K562 (cell line): ENCODE data around the gene RAD50. TPM values are rescaled to one million over a fixed set of nuclear protein-coding genes. Genes with fewer than 3 reads are reported as not detected.

Source experiments
- polyA plus RNA-seq, 8 experiments: library from polyadenylated mRNA; depleted of rRNA in 4 of 8; stranded (reverse) in 5 of 8; unstranded in 3 of 8; fragments of >200 nt; fragmentation: Nextera tagmentation in 2 of 8; fragmentation: Illumina TruSeq in 1 of 8; extraction: Ambion mirVana in 2 of 8; extraction: Trizol in 1 of 8; gene quantifications; 2 replicates each; pipeline versions ENCODE4 v1.2.1 to v1.2.3, GENCODE V29; 2011 to 2014; ENCODE audit warnings: inconsistent platforms in 1 of 8, missing spikeins in 1 of 8
- total RNA-seq, 7 experiments: library from RNA; depleted of rRNA in 6 of 7; stranded (reverse); fragments of >200 nt in 6 of 7; fragmentation: Illumina TruSeq in 2 of 7; extraction: Trizol in 2 of 7; gene quantifications; 2 replicates each; pipeline versions ENCODE4 v1.2.1 to v1.2.3, GENCODE V29; 2011 to 2021; ENCODE audit warnings: low replicate concordance in 1 of 7

RAD50 gene
- total and polyA plus RNA-seq, 9 of the 15 experiments (the other 6 are each of a cell fraction or from before 2014, with no cell fraction given), result 15.3 to 74.2 (median 44.1) TPM

Other genes starting within 250 kb of the RAD50 start
Only the 7 nearest of the 8 such genes appear.
- gene SLC22A5, start 187.3 kb upstream of the RAD50 start, total RNA-seq (2014; rRNA removed), result 7.0 and 9.9 TPM in 2 replicates
- 7.3 and 8.3 TPM in 2 replicates for gene SLC22A5, start 187.3 kb upstream of the RAD50 start, total RNA-seq (2014; rRNA removed; fragmentation: Illumina TruSeq; extraction: Trizol)
- gene SLC22A5, start 187.3 kb upstream of the RAD50 start, total RNA-seq (2015; rRNA removed; fragmentation: Illumina TruSeq; extraction: Trizol), result 6.3 and 6.9 TPM in 2 replicates
- gene SLC22A5, start 187.3 kb upstream of the RAD50 start, total RNA-seq (2021), result 11.5 and 13.3 TPM in 2 replicates
- 16.6 and 18.9 TPM in 2 replicates for gene SLC22A5, start 187.3 kb upstream of the RAD50 start, polyA plus RNA-seq (2011; rRNA removed)
- gene SLC22A5, start 187.3 kb upstream of the RAD50 start, polyA plus RNA-seq (2014; fragmentation: Illumina TruSeq; extraction: Trizol), result 12.5 and 15.7 TPM in 2 replicates
- gene SLC22A5, start 187.3 kb upstream of the RAD50 start, polyA plus RNA-seq (2014; fragmentation: Nextera tagmentation; extraction: Ambion mirVana), result 1 to 10 TPM; 3.0 to 3.3 TPM
- 8.4 and 9.0 TPM in 2 replicates for gene SLC22A5, start 187.3 kb upstream of the RAD50 start, polyA plus RNA-seq (2014; rRNA removed)
- 3.0 and 4.4 TPM in 2 replicates for gene IRF1, start 66.2 kb upstream of the RAD50 start, total RNA-seq (2014; rRNA removed)
- gene IRF1, start 66.2 kb upstream of the RAD50 start, total RNA-seq (2014; rRNA removed; fragmentation: Illumina TruSeq; extraction: Trizol), result 4.4 and 6.1 TPM in 2 replicates
- 7.4 and 8.2 TPM in 2 replicates for gene IRF1, start 66.2 kb upstream of the RAD50 start, total RNA-seq (2015; rRNA removed; fragmentation: Illumina TruSeq; extraction: Trizol)
- gene IRF1, start 66.2 kb upstream of the RAD50 start, total RNA-seq (2021), result 10.6 and 12.3 TPM in 2 replicates
- 4.9 and 5.4 TPM in 2 replicates for gene IRF1, start 66.2 kb upstream of the RAD50 start, polyA plus RNA-seq (2011; rRNA removed)
- gene IRF1, start 66.2 kb upstream of the RAD50 start, polyA plus RNA-seq (2014; fragmentation: Illumina TruSeq; extraction: Trizol), result 5.3 and 7.3 TPM in 2 replicates
- gene IRF1, start 66.2 kb upstream of the RAD50 start, polyA plus RNA-seq (2014; fragmentation: Nextera tagmentation; extraction: Ambion mirVana), result 1 to 10 TPM; 1.1 to 1.3 TPM
- 5.9 and 6.0 TPM in 2 replicates for gene IRF1, start 66.2 kb upstream of the RAD50 start, polyA plus RNA-seq (2014; rRNA removed)
- gene IL5, start 13.5 kb upstream of the RAD50 start, total RNA-seq (2014; rRNA removed), result not detected in 2 replicates
- gene IL5, start 13.5 kb upstream of the RAD50 start, total RNA-seq (2014; rRNA removed; fragmentation: Illumina TruSeq; extraction: Trizol), result not detected in 2 replicates
- gene IL5, start 13.5 kb upstream of the RAD50 start, total RNA-seq (2015; rRNA removed; fragmentation: Illumina TruSeq; extraction: Trizol), result not detected in 2 replicates
- not detected in 2 replicates for gene IL5, start 13.5 kb upstream of the RAD50 start, total RNA-seq (2021)
- not detected in 2 replicates for gene IL5, start 13.5 kb upstream of the RAD50 start, polyA plus RNA-seq (2011; rRNA removed)
- not detected in 2 replicates for gene IL5, start 13.5 kb upstream of the RAD50 start, polyA plus RNA-seq (2014; fragmentation: Illumina TruSeq; extraction: Trizol)
- gene IL5, start 13.5 kb upstream of the RAD50 start, polyA plus RNA-seq (2014; fragmentation: Nextera tagmentation; extraction: Ambion mirVana), result not detected
- 0.15 and 0.44 TPM in 2 replicates for gene IL5, start 13.5 kb upstream of the RAD50 start, polyA plus RNA-seq (2014; rRNA removed)
- not detected in 2 replicates for gene IL13, start 101.2 kb downstream of the RAD50 start, total RNA-seq (2014; rRNA removed)
- not detected in 2 replicates for gene IL13, start 101.2 kb downstream of the RAD50 start, total RNA-seq (2014; rRNA removed; fragmentation: Illumina TruSeq; extraction: Trizol)
- not detected in 2 replicates for gene IL13, start 101.2 kb downstream of the RAD50 start, total RNA-seq (2015; rRNA removed; fragmentation: Illumina TruSeq; extraction: Trizol)
- gene IL13, start 101.2 kb downstream of the RAD50 start, total RNA-seq (2021), result not detected in 2 replicates
- gene IL13, start 101.2 kb downstream of the RAD50 start, polyA plus RNA-seq (2011; rRNA removed), result 0.04 TPM in 1 of 2 replicates, not detected in the other
- not detected in 2 replicates for gene IL13, start 101.2 kb downstream of the RAD50 start, polyA plus RNA-seq (2014; fragmentation: Illumina TruSeq; extraction: Trizol)
- not detected for gene IL13, start 101.2 kb downstream of the RAD50 start, polyA plus RNA-seq (2014; fragmentation: Nextera tagmentation; extraction: Ambion mirVana)
- not detected in 2 replicates for gene IL13, start 101.2 kb downstream of the RAD50 start, polyA plus RNA-seq (2014; rRNA removed)
- gene IL4, start 117.0 kb downstream of the RAD50 start, total RNA-seq (2014; rRNA removed), result not detected in 2 replicates
- gene IL4, start 117.0 kb downstream of the RAD50 start, total RNA-seq (2014; rRNA removed; fragmentation: Illumina TruSeq; extraction: Trizol), result not detected in 2 replicates
- not detected in 2 replicates for gene IL4, start 117.0 kb downstream of the RAD50 start, total RNA-seq (2015; rRNA removed; fragmentation: Illumina TruSeq; extraction: Trizol)
- not detected in 2 replicates for gene IL4, start 117.0 kb downstream of the RAD50 start, total RNA-seq (2021)
- not detected in 2 replicates for gene IL4, start 117.0 kb downstream of the RAD50 start, polyA plus RNA-seq (2011; rRNA removed)
- not detected in 2 replicates for gene IL4, start 117.0 kb downstream of the RAD50 start, polyA plus RNA-seq (2014; fragmentation: Illumina TruSeq; extraction: Trizol)
- gene IL4, start 117.0 kb downstream of the RAD50 start, polyA plus RNA-seq (2014; fragmentation: Nextera tagmentation; extraction: Ambion mirVana), result under 1 TPM; 0.22 to 0.62 TPM
- gene IL4, start 117.0 kb downstream of the RAD50 start, polyA plus RNA-seq (2014; rRNA removed), result not detected in 2 replicates
- 2.6 and 4.1 TPM in 2 replicates for gene KIF3A, start 180.6 kb downstream of the RAD50 start, total RNA-seq (2014; rRNA removed)
- 7.2 and 8.3 TPM in 2 replicates for gene KIF3A, start 180.6 kb downstream of the RAD50 start, total RNA-seq (2014; rRNA removed; fragmentation: Illumina TruSeq; extraction: Trizol)
- gene KIF3A, start 180.6 kb downstream of the RAD50 start, total RNA-seq (2015; rRNA removed; fragmentation: Illumina TruSeq; extraction: Trizol), result 7.6 and 9.4 TPM in 2 replicates
- gene KIF3A, start 180.6 kb downstream of the RAD50 start, total RNA-seq (2021), result 5.1 and 7.1 TPM in 2 replicates
- 3.5 and 5.3 TPM in 2 replicates for gene KIF3A, start 180.6 kb downstream of the RAD50 start, polyA plus RNA-seq (2011; rRNA removed)
- gene KIF3A, start 180.6 kb downstream of the RAD50 start, polyA plus RNA-seq (2014; fragmentation: Illumina TruSeq; extraction: Trizol), result 4.5 and 6.0 TPM in 2 replicates
- 1 to 10 TPM; 1.5 TPM for gene KIF3A, start 180.6 kb downstream of the RAD50 start, polyA plus RNA-seq (2014; fragmentation: Nextera tagmentation; extraction: Ambion mirVana)
- 5.4 and 7.8 TPM in 2 replicates for gene KIF3A, start 180.6 kb downstream of the RAD50 start, polyA plus RNA-seq (2014; rRNA removed)
- gene CCNI2, start 190.4 kb downstream of the RAD50 start, total RNA-seq (2014; rRNA removed), result 0.05 TPM in 1 of 2 replicates, not detected in the other
- not detected in 2 replicates for gene CCNI2, start 190.4 kb downstream of the RAD50 start, total RNA-seq (2014; rRNA removed; fragmentation: Illumina TruSeq; extraction: Trizol)
- not detected in 2 replicates for gene CCNI2, start 190.4 kb downstream of the RAD50 start, total RNA-seq (2015; rRNA removed; fragmentation: Illumina TruSeq; extraction: Trizol)
- gene CCNI2, start 190.4 kb downstream of the RAD50 start, total RNA-seq (2021), result 0.18 TPM in 1 of 2 replicates, not detected in the other
- 0.05 and 0.06 TPM in 2 replicates for gene CCNI2, start 190.4 kb downstream of the RAD50 start, polyA plus RNA-seq (2011; rRNA removed)
- 0.06 TPM in 1 of 2 replicates, not detected in the other for gene CCNI2, start 190.4 kb downstream of the RAD50 start, polyA plus RNA-seq (2014; fragmentation: Illumina TruSeq; extraction: Trizol)
- gene CCNI2, start 190.4 kb downstream of the RAD50 start, polyA plus RNA-seq (2014; fragmentation: Nextera tagmentation; extraction: Ambion mirVana), result 1 to 10 TPM; 1.6 to 1.7 TPM
- gene CCNI2, start 190.4 kb downstream of the RAD50 start, polyA plus RNA-seq (2014; rRNA removed), result not detected in 2 replicates